Gastroesophageal sphincter (tissue), 3 donors: Measurements from ENCODE around the gene KAT7.

Experiments used
- EP300 ChIP-seq: sonication (generic); formaldehyde crosslinking; IDR thresholded peaks from one replicate; pipeline ENCODE4 v1.6.1; 2017; ENCODE audit warnings: antibody characterized with exemption, mild to moderate bottlenecking
- TF ChIP-seq, protein P1 (sequence below), 4 experiments: fragments of 200-600 bp in 2 of 4; fragments of 450-650 bp in 2 of 4; sonication (generic) in 1 of 4; IDR thresholded peaks; one replicate each; pipeline ENCODE4 v1.5.1; 2017 to 2019; ENCODE audit warnings: antibody characterized with exemption in 4 of 4, mild to moderate bottlenecking in 2 of 4, moderate library complexity in 2 of 4

DNA sequence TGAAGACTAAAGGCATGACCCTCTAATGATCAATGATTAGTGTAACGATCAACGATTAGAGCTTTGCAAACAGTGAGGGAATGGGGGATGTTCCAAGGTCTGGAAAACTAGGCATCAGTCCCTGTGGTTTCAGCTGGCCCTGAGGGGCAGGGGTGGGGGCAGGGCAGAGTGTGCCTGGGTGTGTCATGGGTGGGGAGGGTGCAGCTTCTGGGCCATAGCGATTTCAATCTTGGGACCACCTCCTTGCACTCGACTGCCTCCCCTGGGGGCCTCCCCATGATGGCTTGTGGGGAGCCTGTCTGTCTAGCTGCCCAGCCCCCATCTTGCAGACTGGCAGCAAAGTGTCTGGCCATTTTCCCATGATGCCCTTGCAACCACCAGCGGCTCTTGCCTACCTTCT, 51.0 kb downstream of the KAT7 start:
- TF ChIP-seq, protein P1, sequence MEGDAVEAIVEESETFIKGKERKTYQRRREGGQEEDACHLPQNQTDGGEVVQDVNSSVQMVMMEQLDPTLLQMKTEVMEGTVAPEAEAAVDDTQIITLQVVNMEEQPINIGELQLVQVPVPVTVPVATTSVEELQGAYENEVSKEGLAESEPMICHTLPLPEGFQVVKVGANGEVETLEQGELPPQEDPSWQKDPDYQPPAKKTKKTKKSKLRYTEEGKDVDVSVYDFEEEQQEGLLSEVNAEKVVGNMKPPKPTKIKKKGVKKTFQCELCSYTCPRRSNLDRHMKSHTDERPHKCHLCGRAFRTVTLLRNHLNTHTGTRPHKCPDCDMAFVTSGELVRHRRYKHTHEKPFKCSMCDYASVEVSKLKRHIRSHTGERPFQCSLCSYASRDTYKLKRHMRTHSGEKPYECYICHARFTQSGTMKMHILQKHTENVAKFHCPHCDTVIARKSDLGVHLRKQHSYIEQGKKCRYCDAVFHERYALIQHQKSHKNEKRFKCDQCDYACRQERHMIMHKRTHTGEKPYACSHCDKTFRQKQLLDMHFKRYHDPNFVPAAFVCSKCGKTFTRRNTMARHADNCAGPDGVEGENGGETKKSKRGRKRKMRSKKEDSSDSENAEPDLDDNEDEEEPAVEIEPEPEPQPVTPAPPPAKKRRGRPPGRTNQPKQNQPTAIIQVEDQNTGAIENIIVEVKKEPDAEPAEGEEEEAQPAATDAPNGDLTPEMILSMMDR (IDR thresholded peaks at IDR 0.05), result no peak
- no peak for TF ChIP-seq EP300
